H1 (cell line): Measurements from ENCODE around the gene EMC1. TPM values are rescaled to one million over a fixed set of nuclear protein-coding genes. Genes with fewer than 3 reads are reported as not detected.
A peak's percentile ranks its signal among the peaks of the same experiment; 100 is the strongest.

Experiments used
- CHD2 ChIP-seq: IDR thresholded peaks from 2 replicates; pipeline ENCODE4 v1.6.1; 2012; ENCODE audit warnings: low read length, improper control_type of control experiment
- polyA plus RNA-seq, 7 experiments: library from polyadenylated mRNA; depleted of rRNA in 3 of 7; stranded (reverse) in 5 of 7; unstranded in 2 of 7; fragments of >200 nt in 5 of 7; fragments of 200-250 nt in 2 of 7; gene quantifications; 1 replicate in 5 of 7; 2 replicates in 1 of 7; 4 replicates in 1 of 7; pipeline versions ENCODE4 v1.2.1 to v1.2.3, GENCODE V29; 2011 to 2013; ENCODE audit warnings: missing spikeins in 2 of 7, mixed read lengths in 2 of 7
- total RNA-seq: library from RNA; stranded (reverse); fragmentation: NEBNext Ultra II Directional; extraction: Animal tissue kit (Norgen Biotek cat#: 25700); gene quantifications from 2 replicates; pipeline ENCODE4 v1.2.1, GENCODE V29; 2021
- TF ChIP-seq, protein P1 (sequence below), 3 experiments: IDR thresholded peaks; 1 replicate in 2 of 3; 2 replicates in 1 of 3; pipeline versions ENCODE4 v1.5.1 to v1.6.1; 2011; ENCODE audit warnings: low read length in 3 of 3, mild to moderate bottlenecking in 3 of 3, inconsistent platforms in 2 of 3, low read depth in 1 of 3, moderate library complexity in 1 of 3; ENCODE audit not compliant: insufficient read depth in 1 of 3; ENCODE audit errors: control extremely low read depth in 1 of 3

The EMC1 gene
- total and polyA plus RNA-seq, 2 of the 8 experiments (the other 6 are each of a cell fraction or from before 2014, with no cell fraction given), result 51.0 to 53.5 TPM

DNA sequence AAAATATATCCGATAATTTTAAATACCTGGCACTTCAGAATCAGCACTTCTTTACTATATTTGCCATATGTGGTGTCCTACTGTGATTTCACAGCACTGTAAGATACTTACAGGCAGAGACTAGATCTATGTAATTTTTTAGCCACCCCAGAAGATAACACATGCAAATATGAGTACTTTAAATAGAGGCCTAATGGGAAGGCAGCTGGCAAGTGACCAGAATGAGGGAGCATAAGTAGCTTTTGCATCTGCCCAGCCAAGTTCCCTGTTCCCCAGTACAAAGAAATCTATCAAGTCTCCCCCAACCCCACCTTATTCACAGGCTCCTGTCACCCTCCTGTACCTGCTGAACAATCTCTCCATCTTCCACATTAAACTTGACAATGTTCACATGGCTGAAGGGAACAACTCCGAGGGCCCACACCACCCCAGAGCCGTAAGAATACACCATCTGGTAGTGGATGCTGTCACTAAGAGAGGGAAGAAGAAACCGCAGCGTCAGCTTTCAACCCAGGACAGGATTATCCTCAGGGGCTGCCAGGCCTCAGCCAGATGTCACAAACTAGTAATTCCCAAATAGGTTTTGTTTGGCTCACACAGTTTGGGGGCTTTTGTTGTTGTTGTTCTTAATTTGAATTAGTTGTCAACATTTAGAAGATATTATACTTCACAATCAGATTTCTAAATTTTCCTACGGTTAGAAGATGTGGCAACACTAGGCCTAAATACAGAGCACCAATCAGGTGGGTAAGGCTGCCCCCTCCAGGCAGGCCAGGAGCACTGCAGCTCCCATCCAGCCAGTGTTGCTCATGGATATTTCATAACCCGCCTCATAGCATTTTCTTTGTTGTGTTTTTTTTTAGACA lies 10.4 kb downstream of the EMC1 start (continued):
- TF ChIP-seq, protein P1, sequence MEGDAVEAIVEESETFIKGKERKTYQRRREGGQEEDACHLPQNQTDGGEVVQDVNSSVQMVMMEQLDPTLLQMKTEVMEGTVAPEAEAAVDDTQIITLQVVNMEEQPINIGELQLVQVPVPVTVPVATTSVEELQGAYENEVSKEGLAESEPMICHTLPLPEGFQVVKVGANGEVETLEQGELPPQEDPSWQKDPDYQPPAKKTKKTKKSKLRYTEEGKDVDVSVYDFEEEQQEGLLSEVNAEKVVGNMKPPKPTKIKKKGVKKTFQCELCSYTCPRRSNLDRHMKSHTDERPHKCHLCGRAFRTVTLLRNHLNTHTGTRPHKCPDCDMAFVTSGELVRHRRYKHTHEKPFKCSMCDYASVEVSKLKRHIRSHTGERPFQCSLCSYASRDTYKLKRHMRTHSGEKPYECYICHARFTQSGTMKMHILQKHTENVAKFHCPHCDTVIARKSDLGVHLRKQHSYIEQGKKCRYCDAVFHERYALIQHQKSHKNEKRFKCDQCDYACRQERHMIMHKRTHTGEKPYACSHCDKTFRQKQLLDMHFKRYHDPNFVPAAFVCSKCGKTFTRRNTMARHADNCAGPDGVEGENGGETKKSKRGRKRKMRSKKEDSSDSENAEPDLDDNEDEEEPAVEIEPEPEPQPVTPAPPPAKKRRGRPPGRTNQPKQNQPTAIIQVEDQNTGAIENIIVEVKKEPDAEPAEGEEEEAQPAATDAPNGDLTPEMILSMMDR (IDR thresholded peaks at IDR 0.05; ENCODE audit: control extremely low read depth in 1 of 3, insufficient read depth in 1 of 3, low read depth in 1 of 3, low read length in 3 of 3), result peak; percentile 48 to 84 (median 78); a peak in 3 of 4 replicates
- TF ChIP-seq CHD2, result no peak
